HG03103 (cell line): ENCODE measurements around the gene AGAP6.
"Not testable (repeated sequence)": the region's sequence is repeated elsewhere in the genome, so short reads cannot be mapped to it uniquely, and the experiment has no call there.

ENCODE experiments used
- ATAC-seq: cut with Tn5 transposase; IDR thresholded peaks from one replicate; pipeline ENCODE4 v1.9.1; 2021; ENCODE audit warnings: low read depth; ENCODE audit not compliant: unreplicated experiment

Gene AGAP6

DNA sequence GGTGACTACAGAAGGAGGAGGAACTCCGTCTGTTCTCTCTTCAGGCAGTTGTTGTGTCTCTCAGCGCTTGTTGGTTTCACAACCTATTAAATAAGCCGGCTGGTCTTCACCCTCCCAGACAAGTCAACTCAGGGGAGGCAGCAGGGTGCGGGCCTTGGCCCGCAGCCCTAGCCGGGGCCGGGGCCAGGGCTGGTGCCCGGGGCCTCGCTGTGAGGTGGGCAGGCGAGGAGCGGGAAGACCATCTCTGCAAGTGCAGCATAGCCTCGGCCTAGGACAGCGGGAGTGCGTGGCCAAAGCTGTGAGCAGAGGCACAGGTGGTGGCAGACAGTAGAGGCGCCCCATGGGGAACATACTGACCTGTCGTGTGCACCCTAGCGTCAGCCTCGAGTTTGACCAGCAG is at the start of gene AGAP6:
Gene AGAP6 (plus strand): TSS at position 31 of the 400 bp plus-strand sequence. CDS start 310 bp downstream, at position 341.
- not testable (repeated sequence) for ATAC-seq

DNA sequence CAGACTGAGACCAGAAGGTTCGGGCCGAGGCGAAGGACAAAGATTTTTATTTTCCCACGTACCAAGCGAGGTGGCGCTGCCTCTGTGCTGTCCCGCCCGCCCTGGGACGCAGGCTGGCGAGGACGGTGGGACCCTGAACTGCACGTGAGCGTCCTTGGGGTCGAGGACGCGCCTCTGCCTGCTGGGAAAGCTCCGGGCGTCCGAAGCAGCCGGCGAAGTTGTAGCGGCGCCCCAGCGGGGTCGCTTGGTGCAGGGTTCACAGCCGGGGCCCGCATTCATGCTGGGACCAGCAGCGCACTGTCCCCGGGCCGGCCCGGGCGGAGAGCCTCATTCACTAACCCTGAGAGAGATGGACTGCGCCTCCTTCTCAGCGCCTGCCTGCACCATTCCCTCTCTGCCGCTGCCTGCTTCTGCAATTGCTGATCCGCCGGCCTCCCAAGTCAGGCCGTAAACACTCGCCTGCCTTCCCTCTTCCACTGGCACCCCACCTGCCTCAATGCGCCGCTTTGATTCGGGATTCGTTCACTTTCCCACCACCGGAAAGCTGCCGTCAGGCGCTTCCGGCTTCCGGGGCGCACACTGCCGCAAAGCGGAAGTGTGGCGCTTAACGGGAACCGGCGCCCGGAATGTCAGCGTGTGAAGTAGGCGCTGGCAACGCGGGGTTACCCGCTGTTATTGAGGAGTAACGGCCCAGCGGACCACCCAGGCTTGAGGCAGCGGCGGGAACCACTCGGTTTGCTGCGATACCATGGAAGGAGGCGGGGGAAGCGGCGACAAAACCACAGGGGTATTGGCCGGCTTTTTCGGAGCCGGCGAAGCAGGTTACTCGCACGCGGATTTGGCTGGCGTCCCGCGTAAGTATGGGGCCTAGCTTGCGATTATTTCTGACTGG is 46.5 kb upstream of the AGAP6 start, which contains the start of the genes PARG and TIMM23B:
Gene PARG (minus strand): TSS at position 581 of the 892 bp plus-strand sequence. CDS start 302 bp downstream, at position 279.
Gene TIMM23B (plus strand): TSS at position 607 of the 892 bp plus-strand sequence. CDS start 142 bp downstream, at position 749.
- ATAC-seq = peak; percentile 61

GRCh38 chr10:49942339-49942705 is 45.9 kb upstream of the AGAP6 start:
- ATAC-seq = peak; percentile 4

DNA sequence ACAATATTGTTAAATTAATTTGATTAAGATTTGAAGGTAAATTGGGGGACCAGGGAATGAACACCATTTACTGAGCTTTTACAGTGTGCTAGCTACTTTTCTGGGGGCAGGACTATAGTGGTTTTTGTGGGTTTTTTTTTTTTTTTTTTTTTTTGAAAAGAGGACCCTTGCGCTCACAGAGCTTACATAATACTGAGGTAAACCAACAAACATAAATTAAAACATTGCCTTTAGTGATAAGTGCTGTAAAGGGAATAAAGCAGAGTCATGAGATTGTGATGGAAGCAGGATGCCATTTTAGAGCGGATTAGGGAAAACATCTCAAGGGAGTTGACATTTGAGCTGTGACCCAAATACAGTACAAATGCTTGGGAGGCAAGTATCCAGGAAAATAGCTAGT is 44.6 kb upstream of the AGAP6 start:
- not testable (repeated sequence) for ATAC-seq

DNA sequence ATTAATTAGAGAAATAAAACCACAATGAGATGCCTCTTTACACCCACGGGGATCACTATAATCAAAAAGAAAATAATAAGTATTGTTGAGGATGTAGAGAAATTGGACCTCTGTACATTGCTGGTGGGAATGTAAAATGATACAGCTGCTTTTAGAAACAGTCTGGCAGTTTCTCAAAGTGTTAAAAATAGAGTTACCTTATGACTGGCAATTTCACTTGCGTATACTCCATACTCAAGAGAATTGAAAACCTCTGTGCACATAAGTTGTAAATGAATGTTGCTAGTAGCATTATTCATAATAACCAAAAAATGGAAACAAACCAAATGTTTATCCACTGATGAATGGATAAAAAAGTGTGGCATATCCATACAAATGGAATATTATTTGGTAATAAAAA is 40.1 kb upstream of the AGAP6 start:
- peak; percentile 76 for ATAC-seq

DNA sequence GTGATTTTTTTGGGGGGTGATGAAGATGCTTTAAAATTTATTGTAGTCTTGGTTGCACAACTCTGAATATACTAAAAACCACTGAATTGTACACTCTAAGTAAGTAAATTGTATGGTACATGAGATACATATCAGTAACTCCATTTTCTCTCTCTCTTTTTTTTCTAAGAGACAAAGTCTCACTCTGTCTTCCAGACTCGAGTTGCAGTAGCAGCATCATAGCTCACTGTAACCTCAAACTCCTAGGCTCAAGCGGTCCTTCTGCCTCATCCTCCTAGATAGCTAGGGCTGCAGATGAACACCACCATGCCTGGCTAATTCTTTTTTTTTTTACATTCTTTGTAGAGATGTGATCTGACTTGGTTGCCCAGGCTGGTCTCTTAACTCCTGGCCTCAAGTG is 39.5 kb upstream of the AGAP6 start:
- ATAC-seq = not testable (repeated sequence)

GRCh38 chr10:49952006-49952405 is 36.2 kb upstream of the AGAP6 start:
- ATAC-seq = not testable (repeated sequence)

DNA sequence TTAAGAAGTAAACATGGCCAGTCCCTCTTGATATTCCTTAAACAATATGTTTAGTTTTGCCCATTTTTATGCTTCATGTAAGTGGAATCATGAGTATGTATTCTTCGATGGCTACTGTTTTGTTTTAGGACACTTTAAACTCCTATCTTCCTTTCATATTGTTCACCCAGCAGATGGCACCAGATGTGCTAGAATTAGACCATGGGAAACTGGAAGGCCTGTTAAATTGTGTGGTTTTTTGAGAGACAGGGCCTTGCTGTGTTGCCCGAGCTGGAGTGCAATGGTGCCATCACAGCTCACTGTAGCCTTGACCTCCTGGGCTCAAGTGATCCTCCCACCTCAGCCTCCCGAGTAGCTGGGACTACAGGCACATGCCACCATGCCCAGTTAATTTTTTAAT is 35.1 kb upstream of the AGAP6 start:
- not testable (repeated sequence) for ATAC-seq

- ATAC-seq = not testable (repeated sequence)
Observed at GRCh38 chr10:49970331-49970857, 17.8 kb upstream of the AGAP6 start.

DNA sequence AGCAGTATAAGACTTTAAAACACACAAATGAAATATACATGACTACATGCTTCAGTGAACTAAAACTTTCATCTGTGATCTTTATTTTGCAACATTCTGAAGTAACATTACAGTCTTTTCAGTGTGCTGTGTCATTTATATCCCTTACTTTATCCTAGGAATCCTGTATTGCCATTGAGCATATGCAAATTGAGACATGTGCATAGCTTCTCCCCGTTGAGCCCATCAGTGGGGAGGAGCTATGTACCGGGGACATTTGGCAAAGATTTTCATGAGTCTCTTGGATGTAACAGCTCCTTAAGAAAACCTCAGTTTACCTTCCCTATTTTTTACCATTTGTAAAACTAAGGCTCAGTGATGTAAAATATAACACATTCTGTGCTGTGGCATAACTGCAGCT is 16.7 kb upstream of the AGAP6 start:
- ATAC-seq = not testable (repeated sequence)

GRCh38 chr10:49972094-49972493 is 16.1 kb upstream of the AGAP6 start:
- not testable (repeated sequence) for ATAC-seq

DNA sequence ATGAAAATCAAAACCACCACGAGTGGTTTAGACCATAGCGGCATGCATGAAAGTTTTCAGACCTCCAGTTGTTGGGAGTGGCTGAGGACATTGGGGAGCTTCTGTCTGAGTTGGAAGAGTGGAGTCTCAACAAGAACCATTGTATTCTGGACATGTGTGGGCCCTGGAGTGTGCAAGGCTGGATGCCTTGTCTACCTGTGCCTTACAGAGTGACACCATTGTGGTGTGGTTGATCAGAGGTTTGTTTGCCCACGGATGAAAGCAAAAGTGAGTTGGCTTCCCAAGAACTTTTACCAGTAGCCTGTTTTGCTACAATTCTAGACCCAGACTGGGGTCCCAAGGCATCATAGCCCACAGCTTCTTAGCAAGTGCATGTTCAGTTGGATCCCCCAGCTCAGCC is 10.4 kb upstream of the AGAP6 start:
- ATAC-seq = not testable (repeated sequence)

DNA sequence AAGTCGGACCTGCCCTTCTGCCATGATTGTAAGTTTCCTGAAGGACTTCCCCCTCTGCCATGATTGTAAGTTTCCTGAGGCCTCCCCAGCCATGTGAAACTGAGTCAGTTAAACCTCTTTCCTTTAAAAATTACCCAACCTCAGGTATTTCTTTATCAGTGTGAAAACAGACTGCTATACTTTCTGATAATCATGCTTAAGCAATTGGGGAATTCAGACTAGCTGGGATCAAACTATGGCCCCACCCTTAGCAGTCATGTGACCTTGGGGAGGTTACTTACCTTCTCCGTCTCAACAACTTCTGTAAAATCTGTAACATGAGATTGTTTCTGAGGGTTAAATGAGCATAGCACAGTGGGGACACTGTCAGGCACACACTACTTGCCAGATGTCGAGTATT is 999 bp upstream of the AGAP6 start:
- ATAC-seq = not testable (repeated sequence)

GRCh38 chr10:49995321-49995720 is 7.1 kb downstream of the AGAP6 start:
- ATAC-seq = not testable (repeated sequence)

DNA sequence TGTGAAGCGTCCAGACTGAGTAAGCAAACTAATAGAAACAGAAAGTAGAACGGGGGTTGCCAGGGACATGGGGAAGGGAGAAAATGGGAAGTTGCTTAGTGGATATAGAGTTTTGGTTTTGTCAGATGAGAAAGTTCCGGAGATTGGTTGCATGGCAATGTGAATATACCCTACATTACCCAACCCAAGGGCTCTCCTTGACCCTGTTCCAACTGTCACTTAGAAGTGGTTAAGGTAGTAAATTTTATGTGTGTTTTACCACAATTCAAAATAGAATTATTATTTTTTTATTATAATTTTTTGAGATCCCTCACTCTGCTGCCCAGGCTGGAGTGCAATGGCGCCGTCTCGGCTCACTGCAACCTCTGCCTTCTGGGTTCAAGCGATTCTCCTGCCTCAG is 25.8 kb downstream of the AGAP6 start:
- ATAC-seq = not testable (repeated sequence)

GRCh38 chr10:50015596-50016220 is 27.5 kb downstream of the AGAP6 start:
- not testable (repeated sequence) for ATAC-seq

DNA sequence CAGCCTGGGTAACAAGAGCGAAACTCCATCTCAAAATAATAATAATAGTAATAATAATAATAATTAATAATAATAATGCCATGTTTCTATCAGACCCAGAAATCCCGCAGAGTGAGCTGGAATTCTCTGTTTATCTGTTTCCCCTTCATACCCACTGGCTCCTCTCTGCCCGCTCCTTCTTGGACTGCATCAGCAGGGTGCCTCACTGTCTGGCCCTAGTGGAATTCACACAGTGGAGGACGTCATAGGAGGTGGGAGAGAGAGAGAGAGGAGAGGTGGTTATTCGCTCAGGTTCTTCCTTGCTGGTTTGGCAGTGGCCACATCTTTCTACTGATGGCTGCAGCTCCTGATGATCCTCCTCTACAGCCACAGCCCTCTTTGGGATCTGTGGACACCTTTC is 28.7 kb downstream of the AGAP6 start:
- ATAC-seq = not testable (repeated sequence)

- ATAC-seq = not testable (repeated sequence)
Observed at GRCh38 chr10:50017646-50018045, 29.4 kb downstream of the AGAP6 start.

GRCh38 chr10:50019279-50019678 is 31.1 kb downstream of the AGAP6 start:
- ATAC-seq = not testable (repeated sequence)

DNA sequence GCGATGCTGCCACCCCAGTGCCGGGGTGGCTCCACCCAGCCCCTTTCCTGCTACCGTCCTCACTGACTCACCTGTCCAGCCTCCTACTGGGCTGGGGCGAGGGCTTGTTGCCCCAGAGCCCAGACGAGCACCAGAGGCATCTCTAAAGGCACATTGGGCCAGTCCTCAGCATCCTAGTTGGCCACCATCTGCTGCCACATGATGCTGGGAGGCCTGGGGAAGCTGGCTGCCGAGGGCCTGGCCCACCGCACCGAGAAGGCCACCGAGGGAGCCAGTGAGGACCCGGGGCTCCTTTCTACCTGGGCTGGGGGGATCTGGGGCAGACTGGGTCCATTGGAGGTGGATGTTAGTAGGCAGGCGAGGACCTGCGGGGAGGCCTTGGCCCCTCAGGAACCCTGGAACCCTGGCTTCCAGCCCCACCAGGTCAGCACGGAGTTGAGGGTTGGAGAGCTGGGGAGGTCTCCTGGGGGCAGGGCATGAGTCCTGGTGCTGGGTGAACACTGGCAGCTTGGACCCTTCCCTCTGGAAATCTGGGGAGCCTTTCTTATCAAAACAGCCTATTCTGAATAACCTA is 32.3 kb downstream of the AGAP6 start:
- ATAC-seq = not testable (repeated sequence)

- ATAC-seq = no peak
Observed at GRCh38 chr10:50021646-50022045, 33.4 kb downstream of the AGAP6 start.
